Osteoblast (primary cell): ENCODE results near the gene KRTAP13-3. TPM values are rescaled to one million over a fixed set of nuclear protein-coding genes. Genes with fewer than 3 reads are reported as not detected.

Experiments used
- DNase-seq: peaks from one replicate; pipeline ENCODE4 v3.0.0; 2011; ENCODE audit warnings: low spot score, mixed read lengths; ENCODE audit not compliant: insufficient read length; ENCODE audit errors: missing footprints
- H2AFZ ChIP-seq: 2 replicates; pipeline ENCODE4 v1.6.0; 2011; ENCODE audit warnings: mild to moderate bottlenecking, low read length
- H3K27ac ChIP-seq: 2 replicates; pipeline ENCODE4 v1.5.1; 2011; ENCODE audit warnings: mild to moderate bottlenecking, low read depth, low read length, moderate library complexity
- H3K27me3 ChIP-seq: 2 replicates; pipeline ENCODE4 v1.6.0; 2012; ENCODE audit warnings: mild to moderate bottlenecking, control low read depth, inconsistent platforms, low read length, moderate library complexity; ENCODE audit not compliant: insufficient read depth
- H3K36me3 ChIP-seq: 2 replicates; pipeline ENCODE4 v1.5.1; 2011; ENCODE audit warnings: mild to moderate bottlenecking, low read length, control low read depth, moderate library complexity; ENCODE audit not compliant: insufficient read depth
- H3K4me1 ChIP-seq: 2 replicates; pipeline ENCODE4 v1.5.1; 2011; ENCODE audit warnings: mild to moderate bottlenecking, low read length, control low read depth, moderate library complexity; ENCODE audit not compliant: insufficient read depth
- H3K4me2 ChIP-seq: 2 replicates; pipeline ENCODE4 v1.6.0; 2011; ENCODE audit warnings: mild to moderate bottlenecking, low read length; ENCODE audit not compliant: insufficient read depth
- H3K4me3 ChIP-seq: fragments of 200-600 bp; sonication (generic); 3 replicates; pipeline ENCODE4 v1.5.1; 2012; ENCODE audit warnings: mild to moderate bottlenecking, low read length, inconsistent platforms; ENCODE audit not compliant: insufficient read depth
- H3K79me2 ChIP-seq: 2 replicates; pipeline ENCODE4 v1.6.0; 2012; ENCODE audit warnings: mild to moderate bottlenecking, low read length, control low read depth, inconsistent platforms; ENCODE audit not compliant: insufficient read depth
- H3K9me3 ChIP-seq: 2 replicates; pipeline ENCODE4 v1.5.1; 2011; ENCODE audit warnings: low read depth, low read length, control low read depth
- H4K20me1 ChIP-seq: 2 replicates; pipeline ENCODE4 v1.6.0; 2012; ENCODE audit warnings: mild to moderate bottlenecking, low read length, control low read depth; ENCODE audit not compliant: insufficient read depth
- CTCF ChIP-seq: IDR thresholded peaks from 2 replicates; pipeline ENCODE4 v1.5.1; 2011; ENCODE audit warnings: mild to moderate bottlenecking, low read depth, low read length, moderate library complexity; ENCODE audit errors: extremely low read depth
- total RNA-seq: library from RNA; depleted of rRNA; stranded (reverse); fragments of >200 nt; gene quantifications from 2 replicates; pipeline ENCODE4 v1.2.3, GENCODE V29; 2012

The KRTAP13-3 gene
- total RNA-seq: not detected in 2 replicates

- no peaks in the 10 kb centered on the region for H4K20me1 ChIP-seq
- H3K27ac ChIP-seq: no peak within 1 kb of the TSS
- no peak for DNase-seq
- no peak for TF ChIP-seq CTCF
- no peaks in the 10 kb centered on the region for H3K4me1 ChIP-seq
- H3K27me3 ChIP-seq: no peaks in the 10 kb centered on the region
- no peaks in the 10 kb centered on the region for H3K36me3 ChIP-seq
- H3K9me3 ChIP-seq: no peaks in the 10 kb centered on the region
- no peak within 1 kb of the TSS for H3K4me3 ChIP-seq
- H2AFZ ChIP-seq: no peak within 1 kb of the TSS
- no peaks in the 10 kb centered on the region for H3K79me2 ChIP-seq
- H3K4me2 ChIP-seq: no peak within 1 kb of the TSS
Measured at GRCh38 chr21:30425826-30426225, at the start of gene KRTAP13-3. KRTAP13-3 (minus strand) TSS chr21:30425926; CDS start chr21:30425912, 14 bp downstream.

GRCh38 chr21:30468900-30469714 lies 43.4 kb upstream of the KRTAP13-3 start:
- Histone ChIP-seq H3K27me3 (no peaks in the 10 kb centered on the region), H3K79me2 (no peaks in the 10 kb centered on the region), H2AFZ (no peak overlapping the region), H3K36me3 (no peaks in the 10 kb centered on the region), H3K4me2 (no peak overlapping the region), H4K20me1 (no peaks in the 10 kb centered on the region), H3K4me3 (no peak overlapping the region), H3K9me3 (no peaks in the 10 kb centered on the region), H3K4me1 (no peaks in the 10 kb centered on the region), H3K27ac (no peak overlapping the region)
- DNase-seq: no peak
- no peak for TF ChIP-seq CTCF

- Histone ChIP-seq H3K27ac (no peak overlapping the region), H2AFZ (no peak overlapping the region), H3K36me3 (no peaks in the 10 kb centered on the region), H3K79me2 (no peaks in the 10 kb centered on the region), H3K4me1 (no peaks in the 10 kb centered on the region), H3K4me2 (no peak overlapping the region), H3K4me3 (no peak overlapping the region), H4K20me1 (no peaks in the 10 kb centered on the region), H3K27me3 (no peaks in the 10 kb centered on the region), H3K9me3 (peaks cover 2% of the 10 kb centered on the region)
- no peak for DNase-seq
- peak; percentile 26 for TF ChIP-seq CTCF
Measured at GRCh38 chr21:30463713-30464112, 38.0 kb upstream of the KRTAP13-3 start.

GRCh38 chr21:30448514-30448913 lies 22.8 kb upstream of the KRTAP13-3 start:
- no peak for TF ChIP-seq CTCF
- no peak overlapping the region for H3K27ac ChIP-seq
- H2AFZ ChIP-seq: no peak overlapping the region
- no peak for DNase-seq
- H3K9me3 ChIP-seq: no peaks in the 10 kb centered on the region
- no peaks in the 10 kb centered on the region for H3K4me1 ChIP-seq
- H3K79me2 ChIP-seq: no peaks in the 10 kb centered on the region
- no peak overlapping the region for H3K4me2 ChIP-seq
- no peaks in the 10 kb centered on the region for H4K20me1 ChIP-seq
- no peaks in the 10 kb centered on the region for H3K27me3 ChIP-seq
- H3K4me3 ChIP-seq: no peak overlapping the region
- no peaks in the 10 kb centered on the region for H3K36me3 ChIP-seq
